ENCODE measurements around the gene TSPAN5.

- TF ChIP-seq CTCF (IDR thresholded peaks at IDR 0.05) (no peak), POLR2A (IDR thresholded peaks at IDR 0.05) (no peak)
Measured at GRCh38 chr4:98423009-98423408, 235.4 kb downstream of the TSPAN5 start.
